ENCODE data around the gene DNAJC15. TPM values are rescaled to one million over a fixed set of nuclear protein-coding genes. Genes with fewer than 3 reads are reported as not detected.

DNAJC15 gene
- total RNA-seq, 1 experiment from 2014 or later = 72.2 TPM

GRCh38 chr13:43019811-43020210 lies 3.6 kb upstream of the DNAJC15 start:
- ChIA-PET POLR2A (no interaction called here), CTCF (interaction anchor here (0.6 kb wide), 1 partner anchor 57 kb away, joined by 3 read pairs; no protein-coding TSS in a partner anchor)
- no peak for DNase-seq
- TF ChIP-seq CTCF (IDR thresholded peaks at IDR 0.05; ENCODE audit: insufficient read depth in 1 of 2, low read depth in 1 of 2, low read length in 1 of 2, severe bottlenecking in 1 of 2, unreplicated experiment in 1 of 2) = no peak
- Histone ChIP-seq H3K4me3 (ENCODE audit: low read depth, low read length) (no peak overlapping the region), H3K36me3 (ENCODE audit: control insufficient read depth, insufficient read depth, low read length) (no peaks in the 10 kb centered on the region), H3K9me3 (0 out of 2 replicates have a peak, but pooled peaks cover 4% of the 10 kb centered on the region), H3K4me1 (peaks cover 21% of the 10 kb centered on the region), H3K27me3 (replicated peaks; ENCODE audit: control insufficient read depth, insufficient read depth, low read length) (no peaks in the 10 kb centered on the region)
- Mint-ChIP-seq H3K4me1 (ENCODE audit: low read depth, unreplicated experiment) (peaks cover 13% of the 10 kb centered on the region), H3K36me3 (ENCODE audit: insufficient read depth, unreplicated experiment) (peaks cover 10% of the 10 kb centered on the region), H3K9me3 (ENCODE audit: unreplicated experiment) (peaks cover 14% of the 10 kb centered on the region), H3K4me3 (ENCODE audit: unreplicated experiment) (no peak overlapping the region), H3K27ac (ENCODE audit: unreplicated experiment) (no peak overlapping the region), H3K27me3 (ENCODE audit: insufficient read depth, unreplicated experiment) (no peaks in the 10 kb centered on the region)
- intact Hi-C loops (cut with micrococcal nuclease; ENCODE audit: unreplicated experiment) = loop anchor here (5.0 kb wide), 1 partner anchor 48 kb away; no protein-coding TSS in a partner anchor
- BruUV-seq (replicated peaks) = no TSS peak

GRCh38 chr13:43020794-43021193 lies 2.6 kb upstream of the DNAJC15 start:
- POLR2A ChIA-PET = no interaction called here
- no peaks in the 10 kb centered on the region for H3K36me3 ChIP-seq (ENCODE audit: control insufficient read depth, insufficient read depth, low read length)
- H3K4me1 ChIP-seq = peaks cover 21% of the 10 kb centered on the region
- Mint-ChIP-seq H3K27me3 (ENCODE audit: insufficient read depth, unreplicated experiment) (no peaks in the 10 kb centered on the region), H3K27ac (ENCODE audit: unreplicated experiment) (no peak overlapping the region), H3K36me3 (ENCODE audit: insufficient read depth, unreplicated experiment) (peaks cover 10% of the 10 kb centered on the region), H3K9me3 (ENCODE audit: unreplicated experiment) (peaks cover 8% of the 10 kb centered on the region), H3K4me1 (ENCODE audit: low read depth, unreplicated experiment) (peaks cover 10% of the 10 kb centered on the region), H3K4me3 (ENCODE audit: unreplicated experiment) (no peak overlapping the region)
- CTCF ChIA-PET = no interaction called here
- intact Hi-C loops (cut with micrococcal nuclease; ENCODE audit: unreplicated experiment) = loop anchor here (5.0 kb wide), 1 partner anchor 48 kb away; no protein-coding TSS in a partner anchor
- H3K9me3 ChIP-seq = 0 out of 2 replicates have a peak, but pooled peaks cover 4% of the 10 kb centered on the region
- no peak overlapping the region for H3K4me3 ChIP-seq (ENCODE audit: low read depth, low read length)
- H3K27me3 ChIP-seq (replicated peaks; ENCODE audit: control insufficient read depth, insufficient read depth, low read length) = no peaks in the 10 kb centered on the region
- no peak for DNase-seq
- no TSS peak for BruUV-seq (replicated peaks)
- TF ChIP-seq CTCF (IDR thresholded peaks at IDR 0.05; ENCODE audit: insufficient read depth in 1 of 2, low read depth in 1 of 2, low read length in 1 of 2, severe bottlenecking in 1 of 2, unreplicated experiment in 1 of 2) = no peak

GRCh38 chr13:43021926-43022670 lies 1.3 kb upstream of the DNAJC15 start:
- no peak for TF ChIP-seq CTCF (IDR thresholded peaks at IDR 0.05; ENCODE audit: insufficient read depth in 1 of 2, low read depth in 1 of 2, low read length in 1 of 2, severe bottlenecking in 1 of 2, unreplicated experiment in 1 of 2)
- Histone ChIP-seq H3K4me1 (peaks cover 21% of the 10 kb centered on the region), H3K36me3 (ENCODE audit: control insufficient read depth, insufficient read depth, low read length) (no peaks in the 10 kb centered on the region), H3K27me3 (replicated peaks; ENCODE audit: control insufficient read depth, insufficient read depth, low read length) (no peaks in the 10 kb centered on the region), H3K9me3 (no peaks in the 10 kb centered on the region), H3K4me3 (ENCODE audit: low read depth, low read length) (no peak overlapping the region)
- CTCF ChIA-PET = no interaction called here
- H3K27me3 Mint-ChIP-seq (ENCODE audit: insufficient read depth, unreplicated experiment) = no peaks in the 10 kb centered on the region
- H3K36me3 Mint-ChIP-seq (ENCODE audit: insufficient read depth, unreplicated experiment) = peaks cover 10% of the 10 kb centered on the region
- DNase-seq = no peak
- POLR2A ChIA-PET = no interaction called here
- no peaks in the 10 kb centered on the region for H3K9me3 Mint-ChIP-seq (ENCODE audit: unreplicated experiment)
- BruUV-seq (replicated peaks) = no TSS peak
- no peak overlapping the region for H3K27ac Mint-ChIP-seq (ENCODE audit: unreplicated experiment)
- H3K4me3 Mint-ChIP-seq (ENCODE audit: unreplicated experiment) = no peak overlapping the region
- intact Hi-C loops (cut with micrococcal nuclease; ENCODE audit: unreplicated experiment) = loop anchor here (2.0 to 5.0 kb wide), 5 partner anchors 17 to 50 kb away; partner anchors contain the start of gene EPSTI1
- peaks cover 12% of the 10 kb centered on the region for H3K4me1 Mint-ChIP-seq (ENCODE audit: low read depth, unreplicated experiment)

Data from Caco-2 (cell line).